WTC11 (cell line): ENCODE measurements around the gene UCKL1. TPM values are rescaled to one million over a fixed set of nuclear protein-coding genes. Genes with fewer than 3 reads are reported as not detected.

Experiments
- ATAC-seq: fragments of 200-7000 bp; cut with Tn5 transposase; 2 replicates; pipeline ENCODE4 v1.10.0; 2021; ENCODE audit warnings: mild to moderate bottlenecking, moderate library complexity
- CTCF ChIA-PET: fragments of 300-600 bp; sonication (Branson Sonifier 250); formaldehyde crosslinking; loops from one replicate; lab custom pipeline; 2021; ENCODE audit warnings: antibody characterized with exemption; lab: Charles Lee
- POLR2A ChIA-PET: fragments of 350-600 bp; sonication (Branson Sonifier 250); formaldehyde crosslinking; loops from one replicate; lab custom pipeline; 2021; ENCODE audit warnings: antibody characterized with exemption; lab: Charles Lee
- DNase-seq: peaks from one replicate; pipeline ENCODE4 v3.0.0; 2021; ENCODE audit warnings: low spot score
- H3K27ac Mint-ChIP-seq: 2 replicates; pipeline ENCODE4 v1.8.0; 2021; ENCODE audit warnings: mixed read lengths
- H3K27me3 Mint-ChIP-seq: 2 replicates; pipeline ENCODE4 v1.8.0; 2021; ENCODE audit warnings: low read depth, mild to moderate bottlenecking, moderate library complexity, mixed read lengths
- H3K36me3 Mint-ChIP-seq: 2 replicates; pipeline ENCODE4 v1.8.0; 2021; ENCODE audit warnings: mixed read lengths
- H3K4me1 Mint-ChIP-seq: 2 replicates; pipeline ENCODE4 v1.8.0; 2022; ENCODE audit warnings: mixed read lengths
- H3K4me3 Mint-ChIP-seq: 2 replicates; pipeline ENCODE4 v1.8.0; 2021; ENCODE audit warnings: mild to moderate bottlenecking, moderate library complexity, mixed read lengths
- H3K9me3 Mint-ChIP-seq: 2 replicates; pipeline ENCODE4 v1.8.0; 2021; ENCODE audit warnings: mixed read lengths
- ARID4B ChIP-seq: sonication (generic); formaldehyde crosslinking; IDR thresholded peaks from 2 replicates; pipeline ENCODE4 v1.8.0; 2023; ENCODE audit warnings: missing genetic modification reagents, mild to moderate bottlenecking, borderline replicate concordance
- E2F4 ChIP-seq: sonication (generic); formaldehyde crosslinking; IDR thresholded peaks from 2 replicates; pipeline ENCODE4 v1.8.1; 2022; ENCODE audit warnings: low read depth, mild to moderate bottlenecking, moderate library complexity, missing genetic modification reagents, borderline replicate concordance
- EMX1 ChIP-seq: fragments of 250-450 bp; sonication (Bioruptor Pico); IDR thresholded peaks from 2 replicates; pipeline ENCODE4 v1.8.0; 2021; ENCODE audit warnings: mild to moderate bottlenecking
- GRHL2 ChIP-seq: fragments of 250-450 bp; sonication (Bioruptor Pico); IDR thresholded peaks from 2 replicates; pipeline ENCODE4 v1.8.0; 2022; ENCODE audit warnings: mild to moderate bottlenecking, moderate library complexity; ENCODE audit not compliant: insufficient replicate concordance, severe bottlenecking
- HMGA2 ChIP-seq: fragments of 250-450 bp; sonication (Bioruptor Pico); IDR thresholded peaks from 2 replicates; pipeline ENCODE4 v1.4.0; 2021; ENCODE audit warnings: mild to moderate bottlenecking, moderate library complexity
- MAX ChIP-seq: sonication (generic); formaldehyde crosslinking; IDR thresholded peaks from 2 replicates; pipeline ENCODE4 v1.8.0; 2022; ENCODE audit warnings: mild to moderate bottlenecking, missing genetic modification reagents
- MXD4 ChIP-seq: fragments of 250-450 bp; sonication (Bioruptor Pico); IDR thresholded peaks from 2 replicates; pipeline ENCODE4 v1.8.0; 2021; ENCODE audit warnings: mild to moderate bottlenecking, moderate library complexity, borderline replicate concordance
- NFATC4 ChIP-seq: fragments of 250-450 bp; sonication (Bioruptor Pico); IDR thresholded peaks from 2 replicates; pipeline ENCODE4 v1.9.0; 2021; ENCODE audit warnings: mild to moderate bottlenecking
- NR2C2 ChIP-seq: sonication (generic); formaldehyde crosslinking; IDR thresholded peaks from 2 replicates; pipeline ENCODE4 v1.8.0; 2022; ENCODE audit warnings: mild to moderate bottlenecking, missing genetic modification reagents
- SP1 ChIP-seq: sonication (generic); formaldehyde crosslinking; conservative IDR thresholded peaks from 2 replicates; pipeline ENCODE4 v1.8.1; 2022; ENCODE audit warnings: missing genetic modification reagents
- ZNF219 ChIP-seq: sonication (generic); formaldehyde crosslinking; IDR thresholded peaks from 2 replicates; pipeline ENCODE4 v1.8.0; 2023; ENCODE audit warnings: missing genetic modification reagents, mild to moderate bottlenecking, borderline replicate concordance
- ZNF232 ChIP-seq: sonication (generic); formaldehyde crosslinking; IDR thresholded peaks from 2 replicates; pipeline ENCODE4 v1.8.0; 2022; ENCODE audit warnings: mild to moderate bottlenecking, missing genetic modification reagents
- ZNF512 ChIP-seq: sonication (generic); formaldehyde crosslinking; IDR thresholded peaks from 2 replicates; pipeline ENCODE4 v1.8.1; 2022; ENCODE audit warnings: missing genetic modification reagents, borderline replicate concordance
- ZNF532 ChIP-seq: fragments of 250-450 bp; sonication (Bioruptor Pico); IDR thresholded peaks from 2 replicates; pipeline ENCODE4 v1.9.0; 2021; ENCODE audit warnings: mild to moderate bottlenecking, borderline replicate concordance
- total RNA-seq: library from RNA; stranded (reverse); gene quantifications from 3 replicates; pipeline ENCODE4 v1.2.3, GENCODE V29; 2021

UCKL1 gene
- total RNA-seq, 1 experiment from 2014 or later, result 51.2 TPM

- POLR2A ChIA-PET, result no interaction called here
- H3K27me3 Mint-ChIP-seq, result peaks cover 30% of the 10 kb centered on the region
- TF ChIP-seq MAX (CRISPR knock-in tag), result no peak
- no peak for TF ChIP-seq NFATC4 (CRISPR knock-in tag)
- TF ChIP-seq GRHL2 (CRISPR knock-in tag), result no peak
- no peak for TF ChIP-seq ZNF219
- TF ChIP-seq SP1 (CRISPR knock-in tag), result no peak
- no peak for TF ChIP-seq HMGA2
- TF ChIP-seq, all 79 proteins: peak for 0
- no peak for DNase-seq
- Mint-ChIP-seq H3K4me1 (peaks cover 12% of the 10 kb centered on the region), H3K9me3 (no peaks in the 10 kb centered on the region; the same call in 1 of the 2 replicates), H3K27ac (no peak overlapping the region), H3K4me3 (peak overlapping the region; percentile 14; the same call in 1 of the 2 replicates), H3K36me3 (peaks cover 31% of the 10 kb centered on the region)
- no peak for ATAC-seq
- CTCF ChIA-PET, result interaction anchor here (0.6 to 1.1 kb wide), 4 partner anchors 13 to 418 kb away, joined by 3 to 9 read pairs (median 3); no protein-coding TSS in a partner anchor
Observed at GRCh38 chr20:63970714-63971431, 14.7 kb upstream of the UCKL1 start.

GRCh38 chr20:63969838-63970713, 13.9 kb upstream of the UCKL1 start, which contains the start of gene ZNF512B:
ZNF512B (minus strand) TSS chr20:63969930; CDS start chr20:63967950, 1,980 bp downstream.
- H3K36me3 Mint-ChIP-seq, result peaks cover 31% of the 10 kb centered on the region
- H3K27ac Mint-ChIP-seq, result no peak within 1 kb of the TSS
- peaks cover 12% of the 10 kb centered on the region for H3K4me1 Mint-ChIP-seq
- TF ChIP-seq MXD4 (CRISPR knock-in tag) (no peak), ZNF512 (peak; percentile 91; the same call in 1 of the 2 replicates), ZNF532 (CRISPR knock-in tag) (no peak), SP1 (CRISPR knock-in tag) (no peak), ARID4B (CRISPR knock-in tag) (no peak), EMX1 (no peak), E2F4 (no peak), ZNF232 (CRISPR knock-in tag) (no peak), NR2C2 (CRISPR knock-in tag) (no peak)
- ChIA-PET POLR2A (no interaction called here), CTCF (no interaction called here)
- H3K27me3 Mint-ChIP-seq, result peaks cover 30% of the 10 kb centered on the region
- ATAC-seq, result peak; percentile 40
- peak; percentile 70 for DNase-seq
- H3K4me3 Mint-ChIP-seq, result peak within 1 kb of the TSS; percentile 74
- H3K9me3 Mint-ChIP-seq, result no peaks in the 10 kb centered on the region; the same call in 1 of the 2 replicates
